OCI-M2 (cell line): ENCODE measurements around the gene CIDEC.
"Not testable (repeated sequence)": the region's sequence is repeated elsewhere in the genome, so short reads cannot be mapped to it uniquely, and the experiment has no call there.

ENCODE experiments used
- DNase-seq: peaks from one replicate; lab custom pipeline; 2025; ENCODE audit not compliant: unreplicated experiment; lab: John Stamatoyannopoulos, UW

The CIDEC gene

GRCh38 chr3:9848860-9849259, 31.2 kb downstream of the CIDEC start:
- not testable (repeated sequence) for DNase-seq

GRCh38 chr3:9847870-9848269, 32.2 kb downstream of the CIDEC start:
- DNase-seq: not testable (repeated sequence)

- DNase-seq: no peak
Measured at GRCh38 chr3:9846931-9847488, 33.0 kb downstream of the CIDEC start.

- DNase-seq: no peak
Measured at GRCh38 chr3:9846231-9846630, 33.8 kb downstream of the CIDEC start.

GRCh38 chr3:9843715-9844438, 36.2 kb downstream of the CIDEC start, which contains the start of gene RPUSD3:
RPUSD3 (minus strand) TSS chr3:9844008; CDS start chr3:9843990, 18 bp downstream.
- DNase-seq: peak; percentile 44

- DNase-seq: no peak
Measured at GRCh38 chr3:9841015-9841414, 39.0 kb downstream of the CIDEC start.

GRCh38 chr3:9838856-9839255, 41.2 kb downstream of the CIDEC start:
- no peak for DNase-seq

- no peak for DNase-seq
Measured at GRCh38 chr3:9837701-9838582, 42.1 kb downstream of the CIDEC start.

GRCh38 chr3:9834520-9835380, 45.3 kb downstream of the CIDEC start:
- no peak for DNase-seq

- DNase-seq: no peak
Measured at GRCh38 chr3:9833078-9833477, 47.0 kb downstream of the CIDEC start.

- DNase-seq: no peak
Measured at GRCh38 chr3:9831253-9831652, 48.8 kb downstream of the CIDEC start.

- DNase-seq: no peak
Measured at GRCh38 chr3:9828801-9829755, 51.0 kb downstream of the CIDEC start.

GRCh38 chr3:9826815-9827573, 53.1 kb downstream of the CIDEC start:
- no peak for DNase-seq

GRCh38 chr3:9825451-9826040, 54.5 kb downstream of the CIDEC start:
- no peak for DNase-seq

- no peak for DNase-seq
Measured at GRCh38 chr3:9820946-9821345, 59.1 kb downstream of the CIDEC start.

GRCh38 chr3:9820543-9820942, 59.5 kb downstream of the CIDEC start:
- DNase-seq: no peak

GRCh38 chr3:9818666-9819335, 61.3 kb downstream of the CIDEC start:
- no peak for DNase-seq

GRCh38 chr3:9817436-9817835, 62.6 kb downstream of the CIDEC start:
- no peak for DNase-seq
